Sigmoid colon (tissue), 4 donors: ENCODE data around the gene TWF1.

Experiments
- EP300 ChIP-seq, 4 donors: sonication (generic); formaldehyde crosslinking; IDR thresholded peaks; one replicate each; pipeline ENCODE4 v1.6.1; 2017; ENCODE audit warnings: antibody characterized with exemption in 4 of 4
- POLR2A ChIP-seq, 2 donors: fragments of 450-650 bp; IDR thresholded peaks; one replicate each; pipeline ENCODE4 v1.6.1; 2016; ENCODE audit warnings: antibody characterized with exemption in 2 of 2, mild to moderate bottlenecking in 2 of 2, moderate library complexity in 2 of 2
- POLR2AphosphoS5 ChIP-seq, 4 donors: sonication (generic); formaldehyde crosslinking; IDR thresholded peaks; one replicate each; pipeline ENCODE4 v1.6.1; 2017; ENCODE audit warnings: antibody characterized with exemption in 4 of 4
- TF ChIP-seq, protein P1 (sequence below), 4 experiments: fragments of 450-650 bp in 3 of 4; fragments of 200-600 bp in 1 of 4; IDR thresholded peaks; one replicate each; pipeline ENCODE4 v1.5.1; 2016 to 2019; ENCODE audit warnings: antibody characterized with exemption in 4 of 4, mild to moderate bottlenecking in 3 of 4, moderate library complexity in 2 of 4

DNA sequence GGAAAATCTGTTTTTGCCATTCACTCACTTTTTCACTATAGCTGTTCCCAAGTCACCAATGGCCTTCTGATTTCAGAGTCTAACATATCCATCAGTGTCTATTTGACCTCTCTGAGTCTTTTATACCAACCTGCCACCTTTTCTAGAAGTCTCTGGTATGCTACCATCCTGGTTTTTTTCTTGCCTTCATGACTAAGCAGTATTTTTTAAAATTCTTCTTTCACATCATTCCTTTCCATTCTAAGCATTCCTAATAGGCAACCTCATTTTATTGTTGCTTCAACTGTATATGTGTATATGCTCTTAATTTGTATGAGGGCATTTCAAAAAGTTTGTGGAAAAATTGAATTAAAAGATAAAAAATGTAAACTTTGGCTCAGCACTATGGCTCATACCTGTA is 42.3 kb downstream of the TWF1 start:
- TF ChIP-seq, protein P1, sequence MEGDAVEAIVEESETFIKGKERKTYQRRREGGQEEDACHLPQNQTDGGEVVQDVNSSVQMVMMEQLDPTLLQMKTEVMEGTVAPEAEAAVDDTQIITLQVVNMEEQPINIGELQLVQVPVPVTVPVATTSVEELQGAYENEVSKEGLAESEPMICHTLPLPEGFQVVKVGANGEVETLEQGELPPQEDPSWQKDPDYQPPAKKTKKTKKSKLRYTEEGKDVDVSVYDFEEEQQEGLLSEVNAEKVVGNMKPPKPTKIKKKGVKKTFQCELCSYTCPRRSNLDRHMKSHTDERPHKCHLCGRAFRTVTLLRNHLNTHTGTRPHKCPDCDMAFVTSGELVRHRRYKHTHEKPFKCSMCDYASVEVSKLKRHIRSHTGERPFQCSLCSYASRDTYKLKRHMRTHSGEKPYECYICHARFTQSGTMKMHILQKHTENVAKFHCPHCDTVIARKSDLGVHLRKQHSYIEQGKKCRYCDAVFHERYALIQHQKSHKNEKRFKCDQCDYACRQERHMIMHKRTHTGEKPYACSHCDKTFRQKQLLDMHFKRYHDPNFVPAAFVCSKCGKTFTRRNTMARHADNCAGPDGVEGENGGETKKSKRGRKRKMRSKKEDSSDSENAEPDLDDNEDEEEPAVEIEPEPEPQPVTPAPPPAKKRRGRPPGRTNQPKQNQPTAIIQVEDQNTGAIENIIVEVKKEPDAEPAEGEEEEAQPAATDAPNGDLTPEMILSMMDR (IDR thresholded peaks at IDR 0.05) = no peak
- TF ChIP-seq EP300 (IDR thresholded peaks at IDR 0.05) (no peak), POLR2A (IDR thresholded peaks at IDR 0.05) (no peak), POLR2AphosphoS5 (IDR thresholded peaks at IDR 0.05) (no peak)
